KMS-11 (cell line): ENCODE results near the gene MSI2.

ENCODE experiments used
- H2AFZ ChIP-seq: fragments of 200-600 bp; sonication (generic); 2 replicates; pipeline ENCODE4 v1.6.1; 2016; ENCODE audit warnings: antibody characterized with exemption, mixed run types, low read depth
- H3K27ac ChIP-seq: fragments of 200-600 bp; sonication (generic); 2 replicates; pipeline ENCODE4 v1.6.1; 2016; ENCODE audit warnings: mild to moderate bottlenecking, mixed run types
- H3K27me3 ChIP-seq: fragments of 200-600 bp; sonication (generic); 2 replicates; pipeline ENCODE4 v1.6.1; 2017; ENCODE audit warnings: mild to moderate bottlenecking, low read depth, mixed run types, moderate library complexity; ENCODE audit not compliant: insufficient read depth
- H3K36me3 ChIP-seq: fragments of 200-600 bp; sonication (generic); 2 replicates; pipeline ENCODE4 v1.6.1; 2017; ENCODE audit warnings: mild to moderate bottlenecking, mixed run types; ENCODE audit not compliant: insufficient read depth
- H3K4me1 ChIP-seq: fragments of 200-600 bp; sonication (generic); 2 replicates; pipeline ENCODE4 v1.6.1; 2016; ENCODE audit warnings: mild to moderate bottlenecking, low read depth, mixed run types; ENCODE audit not compliant: poor library complexity, severe bottlenecking
- H3K4me2 ChIP-seq: fragments of 200-600 bp; sonication (generic); 2 replicates; pipeline ENCODE4 v1.7.0; 2016; ENCODE audit warnings: mild to moderate bottlenecking, mixed run types
- H3K4me3 ChIP-seq: fragments of 200-600 bp; sonication (generic); IDR thresholded peaks from 2 replicates; pipeline ENCODE4 v1.6.1; 2017; ENCODE audit warnings: low read depth, low read length, mixed read lengths; ENCODE audit not compliant: insufficient read depth
- H3K79me2 ChIP-seq: fragments of 200-600 bp; sonication (generic); 2 replicates; pipeline ENCODE4 v1.6.1; 2016; ENCODE audit warnings: low read depth, mixed run types; ENCODE audit not compliant: insufficient read depth
- H3K9ac ChIP-seq: fragments of 200-600 bp; sonication (generic); 2 replicates; pipeline ENCODE4 v1.6.1; 2016; ENCODE audit warnings: mild to moderate bottlenecking, mixed run types
- H4K20me1 ChIP-seq: fragments of 200-600 bp; sonication (generic); 2 replicates; pipeline ENCODE4 v1.6.1; 2016; ENCODE audit warnings: mild to moderate bottlenecking, mixed run types; ENCODE audit not compliant: insufficient read depth
- CTCF ChIP-seq: fragments of 200-600 bp; sonication (generic); conservative IDR thresholded peaks from 2 replicates; pipeline ENCODE4 v1.6.1; 2017; ENCODE audit warnings: low read depth, mild to moderate bottlenecking, antibody characterized with exemption, low read length, moderate library complexity, mixed read lengths

MSI2 gene

GRCh38 chr17:57447990-57448758 is 191.9 kb downstream of the MSI2 start:
- Histone ChIP-seq H2AFZ (no peak overlapping the region), H4K20me1 (no peaks in the 10 kb centered on the region), H3K4me2 (no peak overlapping the region), H3K36me3 (no peaks in the 10 kb centered on the region), H3K27me3 (no peaks in the 10 kb centered on the region), H3K4me3 (no peak overlapping the region), H3K4me1 (peaks cover 42% of the 10 kb centered on the region), H3K27ac (no peak overlapping the region), H3K9ac (no peak overlapping the region), H3K79me2 (peaks cover 23% of the 10 kb centered on the region; the same call in 1 of the 2 replicates)
- TF ChIP-seq CTCF: no peak

GRCh38 chr17:57448759-57449283 is 192.5 kb downstream of the MSI2 start:
- H2AFZ ChIP-seq: no peak overlapping the region
- H3K4me2 ChIP-seq: no peak overlapping the region
- no peaks in the 10 kb centered on the region for H3K27me3 ChIP-seq
- TF ChIP-seq CTCF: no peak
- no peak overlapping the region for H3K9ac ChIP-seq
- peaks cover 49% of the 10 kb centered on the region for H3K4me1 ChIP-seq
- H3K36me3 ChIP-seq: no peaks in the 10 kb centered on the region
- H3K4me3 ChIP-seq: no peak overlapping the region
- peaks cover 22% of the 10 kb centered on the region; the same call in 1 of the 2 replicates for H3K79me2 ChIP-seq
- no peaks in the 10 kb centered on the region for H4K20me1 ChIP-seq
- no peak overlapping the region for H3K27ac ChIP-seq

- H3K36me3 ChIP-seq: no peaks in the 10 kb centered on the region
- H3K79me2 ChIP-seq: peaks cover 23% of the 10 kb centered on the region; the same call in 1 of the 2 replicates
- H3K27me3 ChIP-seq: no peaks in the 10 kb centered on the region
- H3K9ac ChIP-seq: no peak overlapping the region
- H3K4me2 ChIP-seq: no peak overlapping the region
- TF ChIP-seq CTCF: no peak
- H3K4me1 ChIP-seq: peaks cover 70% of the 10 kb centered on the region
- H3K27ac ChIP-seq: no peak overlapping the region; the same call in 1 of the 2 replicates
- H2AFZ ChIP-seq: no peak overlapping the region
- H4K20me1 ChIP-seq: no peaks in the 10 kb centered on the region
- no peak overlapping the region for H3K4me3 ChIP-seq
These were observed 194.9 kb downstream of the MSI2 start for GRCh38 chr17:57451191-57451590.

- Histone ChIP-seq H3K9ac (no peak overlapping the region), H3K4me1 (peaks cover 74% of the 10 kb centered on the region), H2AFZ (no peak overlapping the region), H3K36me3 (0 out of 2 replicates have a peak, but pooled peaks cover under 1% of the 10 kb centered on the region), H3K27ac (peak overlapping the region; percentile 27; the same call in 1 of the 2 replicates), H3K4me2 (no peak overlapping the region), H4K20me1 (no peaks in the 10 kb centered on the region), H3K4me3 (no peak overlapping the region), H3K27me3 (no peaks in the 10 kb centered on the region), H3K79me2 (peaks cover 27% of the 10 kb centered on the region)
- TF ChIP-seq CTCF: no peak
These were observed 195.3 kb downstream of the MSI2 start for GRCh38 chr17:57451643-57452042.
